ENCODE data around the gene ADPRHL1. TPM values are rescaled to one million over a fixed set of nuclear protein-coding genes. Genes with fewer than 3 reads are reported as not detected.

The ADPRHL1 gene
- total and polyA plus RNA-seq, 10 donors = 0.52 to 4.3 (median 1.5) TPM

DNA sequence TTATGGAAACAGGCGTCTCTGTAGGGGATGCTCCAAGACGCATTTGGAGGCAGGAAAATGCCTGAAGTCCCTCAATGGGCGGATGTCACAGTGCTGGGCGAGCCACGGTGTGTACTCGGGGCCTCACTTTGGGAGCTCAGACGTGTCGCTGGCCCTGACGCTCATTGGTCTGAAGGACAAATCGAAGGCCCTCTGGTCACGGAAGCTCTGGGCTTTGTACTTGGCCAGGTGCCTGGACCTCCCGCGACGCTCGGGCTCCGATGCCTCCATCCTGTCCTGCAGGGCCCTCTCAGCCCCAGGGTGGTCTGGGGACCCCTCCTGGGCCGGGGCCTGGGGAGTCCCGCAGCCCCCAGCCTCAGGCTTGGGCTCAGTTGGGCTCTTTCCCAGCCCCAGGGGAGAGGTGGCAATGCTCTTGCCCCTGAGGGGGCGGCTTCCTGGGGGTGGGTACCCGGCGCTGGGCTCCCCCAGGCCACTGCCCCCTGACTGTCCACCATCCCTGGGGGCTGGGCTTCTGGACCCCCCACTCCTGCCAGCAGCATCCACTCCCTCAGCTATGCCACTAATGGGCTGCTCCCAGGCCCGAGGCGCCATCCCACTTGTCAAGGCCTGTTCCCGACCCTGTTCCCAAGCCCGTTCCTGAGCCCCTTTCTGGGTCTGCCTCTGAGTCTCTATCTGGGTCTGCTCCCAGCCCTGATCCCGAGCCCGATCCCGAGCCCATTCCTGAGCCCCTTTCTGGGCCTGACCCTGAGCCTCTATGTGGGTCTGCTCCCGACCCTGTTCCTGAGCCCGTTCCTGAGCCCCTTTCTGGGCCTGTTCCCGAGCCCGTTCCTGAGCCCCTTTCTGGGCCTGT lies 49.8 kb downstream of the ADPRHL1 start:
- TF ChIP-seq POLR2AphosphoS5 (IDR thresholded peaks at IDR 0.05) (peak in 2 of 3 donors; percentile 55 to 64), POLR2A (IDR thresholded peaks at IDR 0.05) (no peak)
- Histone ChIP-seq H3K27ac (peak overlapping the region in 5 of 8 donors; percentile 26 to 76 (median 62)), H3K9me3 (no peaks in the 10 kb centered on the region), H3K36me3 (no peaks in the 10 kb centered on the region), H3K4me1 (peaks cover 0 to 51% (median 22%) of the 10 kb centered on the region in 6 donors), H3K4me3 (no peak overlapping the region), H3K27me3 (replicated peaks in 1 of 7) (peaks cover 0 to 29% (median 0%) of the 10 kb centered on the region in 7 donors)
- 75 to 84% (median 78%) methylated on average over 16 to 32 of the region's 32 CpGs for WGBS, 5 donors
- DNase-seq = no peak
- intact Hi-C loops (cut with DNase I; ENCODE audit: low total_unique reads) = no loop called here

DNA sequence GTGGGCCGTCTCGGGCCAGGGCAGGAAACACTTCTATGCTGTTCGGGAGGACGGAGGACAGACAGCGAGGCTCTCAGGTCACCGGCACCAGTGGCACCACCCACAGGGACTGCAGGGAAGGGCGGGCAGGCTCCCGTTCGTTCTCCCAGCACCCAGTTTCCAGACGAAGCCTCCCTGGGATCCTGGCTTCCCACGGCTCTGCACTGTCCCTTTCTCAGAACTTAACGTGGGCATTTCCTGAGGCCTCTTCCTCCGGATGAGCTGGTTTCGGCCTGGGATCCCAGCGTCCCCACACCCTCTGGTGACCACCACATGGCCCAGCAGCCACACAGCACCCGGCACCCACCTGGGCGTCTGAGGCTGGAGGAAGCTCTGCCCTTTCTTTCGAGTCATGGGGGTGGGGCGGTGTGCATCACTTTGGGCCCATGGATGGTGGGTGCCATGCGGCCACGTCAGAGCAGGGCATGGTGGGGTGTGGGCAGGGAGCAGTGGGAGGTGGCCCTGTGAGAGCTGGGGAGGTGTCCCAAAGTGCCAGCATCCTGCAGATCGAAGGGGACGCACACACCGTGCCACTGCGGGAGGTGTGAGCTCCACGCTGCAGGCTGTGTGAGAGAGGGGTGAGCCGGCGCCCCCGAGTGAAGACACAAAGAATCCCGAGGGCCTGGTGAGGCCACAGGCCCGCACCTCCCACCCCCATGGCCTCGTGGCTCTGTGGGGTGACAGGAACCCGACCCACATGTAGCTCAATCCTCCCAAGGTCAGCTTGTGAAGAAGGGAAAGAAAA lies 50.6 kb downstream of the ADPRHL1 start:
- Histone ChIP-seq H3K36me3 (no peaks in the 10 kb centered on the region), H3K27ac (peak overlapping the region in 6 of 8 donors; percentile 26 to 76 (median 58)), H3K9me3 (no peaks in the 10 kb centered on the region), H3K4me3 (no peak overlapping the region), H3K27me3 (replicated peaks in 1 of 7) (peaks cover 0 to 25% (median 0%) of the 10 kb centered on the region in 7 donors), H3K4me1 (peaks cover 0 to 43% (median 14%) of the 10 kb centered on the region in 6 donors)
- no peak for DNase-seq
- 63 to 77% (median 72%) methylated on average over 7 to 33 of the region's 33 CpGs for WGBS, 5 donors
- TF ChIP-seq, protein P1, sequence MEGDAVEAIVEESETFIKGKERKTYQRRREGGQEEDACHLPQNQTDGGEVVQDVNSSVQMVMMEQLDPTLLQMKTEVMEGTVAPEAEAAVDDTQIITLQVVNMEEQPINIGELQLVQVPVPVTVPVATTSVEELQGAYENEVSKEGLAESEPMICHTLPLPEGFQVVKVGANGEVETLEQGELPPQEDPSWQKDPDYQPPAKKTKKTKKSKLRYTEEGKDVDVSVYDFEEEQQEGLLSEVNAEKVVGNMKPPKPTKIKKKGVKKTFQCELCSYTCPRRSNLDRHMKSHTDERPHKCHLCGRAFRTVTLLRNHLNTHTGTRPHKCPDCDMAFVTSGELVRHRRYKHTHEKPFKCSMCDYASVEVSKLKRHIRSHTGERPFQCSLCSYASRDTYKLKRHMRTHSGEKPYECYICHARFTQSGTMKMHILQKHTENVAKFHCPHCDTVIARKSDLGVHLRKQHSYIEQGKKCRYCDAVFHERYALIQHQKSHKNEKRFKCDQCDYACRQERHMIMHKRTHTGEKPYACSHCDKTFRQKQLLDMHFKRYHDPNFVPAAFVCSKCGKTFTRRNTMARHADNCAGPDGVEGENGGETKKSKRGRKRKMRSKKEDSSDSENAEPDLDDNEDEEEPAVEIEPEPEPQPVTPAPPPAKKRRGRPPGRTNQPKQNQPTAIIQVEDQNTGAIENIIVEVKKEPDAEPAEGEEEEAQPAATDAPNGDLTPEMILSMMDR (IDR thresholded peaks at IDR 0.05 in 8 of 11, conservative IDR thresholded peaks at IDR 0.05 in 3 of 11) = no peak
- intact Hi-C loops (cut with DNase I; ENCODE audit: low total_unique reads) = no loop called here

DNA sequence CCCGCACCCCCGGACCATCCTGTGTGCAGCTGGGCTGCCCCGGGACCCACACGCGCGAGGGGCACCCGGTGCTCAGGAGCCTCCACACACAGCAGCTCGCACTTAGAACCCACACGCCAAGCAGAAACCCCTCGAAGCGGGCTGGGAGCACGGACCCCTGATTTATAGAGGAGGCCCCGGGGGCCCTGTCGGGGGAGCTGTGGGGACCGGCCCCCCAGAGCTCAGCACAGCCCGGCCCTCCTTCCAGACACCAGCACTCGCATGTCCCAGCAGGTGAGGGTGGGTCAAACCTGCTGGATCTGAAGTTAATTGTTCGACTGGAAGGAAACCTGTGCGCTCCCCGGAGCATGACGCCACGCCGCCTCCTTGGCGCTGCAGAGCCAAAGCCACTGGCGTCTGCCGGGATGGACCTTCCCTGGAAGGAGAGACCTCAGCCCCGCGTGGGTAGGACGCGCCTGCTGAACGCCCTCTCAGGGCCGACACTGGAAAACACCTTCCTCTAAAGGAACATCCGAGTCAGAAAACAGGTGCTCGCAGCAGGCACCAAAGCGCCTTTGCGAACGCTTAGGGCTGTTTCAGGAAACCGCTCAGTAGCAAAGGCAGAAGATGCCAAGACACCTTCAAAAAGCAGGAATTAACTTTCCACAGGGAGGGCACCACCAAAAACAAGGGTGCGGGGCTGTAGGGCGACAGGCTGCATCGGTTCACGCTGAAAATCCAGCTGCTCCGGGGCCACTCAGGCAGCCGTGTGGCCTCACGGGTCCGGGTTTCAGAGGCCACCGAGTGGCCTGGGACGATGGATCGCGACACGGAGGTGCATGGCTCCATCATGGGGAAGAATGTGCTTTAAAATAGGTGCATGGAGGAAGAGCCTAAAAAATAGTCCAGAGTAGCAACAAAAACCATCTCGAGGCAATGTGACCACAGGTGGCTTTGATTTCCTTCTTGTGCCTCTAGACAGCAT lies 51.6 kb downstream of the ADPRHL1 start:
- DNase-seq = no peak
- Histone ChIP-seq H3K9me3 (no peaks in the 10 kb centered on the region), H3K36me3 (no peaks in the 10 kb centered on the region), H3K4me1 (peaks cover 0 to 34% (median 10%) of the 10 kb centered on the region in 6 donors), H3K4me3 (no peak overlapping the region), H3K27ac (peak overlapping the region in 2 of 8 donors; percentile 67 to 76), H3K27me3 (replicated peaks in 1 of 7) (peaks cover 0 to 16% (median 0%) of the 10 kb centered on the region in 7 donors)
- intact Hi-C loops (cut with DNase I; ENCODE audit: low total_unique reads) = no loop called here
- TF ChIP-seq POLR2AphosphoS5 (IDR thresholded peaks at IDR 0.05) (no peak), POLR2A (IDR thresholded peaks at IDR 0.05) (no peak)
- TF ChIP-seq, protein P1 (IDR thresholded peaks at IDR 0.05 in 8 of 11, conservative IDR thresholded peaks at IDR 0.05 in 3 of 11) = no peak
- WGBS, 5 donors = 86 to 91% (median 87%) methylated on average over 43 to 52 of the region's 52 CpGs

All from spleen (tissue), 11 donors.